Measurements from ENCODE around the gene TTC33.
"Not testable (repeated sequence)": the region's sequence is repeated elsewhere in the genome, so short reads cannot be mapped to it uniquely, and the experiment has no call there.

Gene TTC33, protein sequence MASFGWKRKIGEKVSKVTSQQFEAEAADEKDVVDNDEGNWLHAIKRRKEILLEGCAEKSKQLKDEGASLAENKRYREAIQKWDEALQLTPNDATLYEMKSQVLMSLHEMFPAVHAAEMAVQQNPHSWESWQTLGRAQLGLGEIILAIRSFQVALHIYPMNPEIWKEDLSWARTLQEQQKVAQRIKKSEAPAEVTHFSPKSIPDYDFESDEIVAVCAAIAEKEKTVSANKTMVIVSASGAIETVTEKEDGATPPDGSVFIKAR

DNA sequence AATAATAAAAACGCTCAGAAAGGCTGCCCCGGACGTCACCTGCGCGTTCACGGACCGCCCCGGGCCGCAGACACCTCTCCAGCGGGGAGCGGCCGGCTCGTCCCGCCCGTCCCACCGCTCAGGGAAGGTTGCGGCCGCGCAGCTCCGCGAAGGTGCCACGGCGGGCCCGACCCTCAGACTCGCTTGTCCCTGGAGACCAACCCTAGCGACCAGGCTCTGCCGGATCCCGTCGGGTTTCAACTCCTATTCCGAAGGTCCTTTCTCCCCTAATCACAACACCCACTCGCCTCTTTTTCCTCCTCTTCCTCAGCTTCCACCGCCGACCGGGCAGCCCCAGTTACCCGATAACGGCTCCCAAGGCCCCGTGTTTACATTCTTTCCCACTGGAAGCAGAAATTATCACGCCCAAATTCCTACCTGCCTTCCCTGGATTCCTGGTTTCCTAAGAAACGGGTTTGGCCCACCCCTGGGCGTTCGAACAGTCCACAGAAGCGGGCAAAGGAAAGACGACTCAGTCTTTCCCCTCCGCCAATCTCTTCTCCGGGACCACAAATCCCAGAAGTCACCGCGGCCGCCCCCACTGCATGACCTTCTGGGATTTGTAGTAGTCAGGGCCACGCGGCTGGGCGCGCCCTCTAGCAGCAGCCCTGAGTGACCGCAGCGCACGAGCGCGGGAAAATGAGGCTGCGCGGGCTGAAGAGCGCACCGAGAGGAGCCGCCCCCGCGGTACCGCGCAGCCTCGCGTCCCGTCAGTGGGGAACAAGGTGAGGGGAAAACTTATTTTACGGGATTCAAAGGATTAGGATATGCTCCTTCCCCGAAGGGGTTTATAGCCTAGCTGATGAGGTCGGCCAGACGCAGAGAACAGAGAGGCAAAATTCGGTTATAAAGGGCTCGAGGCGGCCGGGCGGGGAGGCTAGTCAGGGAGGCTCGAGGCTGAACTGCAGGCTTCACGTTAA lies at the start of gene TTC33:
TSS of gene TTC33 (minus strand) at position 555 of the 959 bp plus-strand sequence. CDS start 8,943 bp downstream, outside the sequence.
- DNase-seq (ENCODE audit: low read depth in 2 of 2, low spot score in 1 of 2) = peak; percentile 88 to 92

- no peak for DNase-seq (ENCODE audit: low read depth in 2 of 2, low spot score in 1 of 2)
These were observed 46.2 kb upstream of the TTC33 start for GRCh38 chr5:40801771-40802562.

DNA sequence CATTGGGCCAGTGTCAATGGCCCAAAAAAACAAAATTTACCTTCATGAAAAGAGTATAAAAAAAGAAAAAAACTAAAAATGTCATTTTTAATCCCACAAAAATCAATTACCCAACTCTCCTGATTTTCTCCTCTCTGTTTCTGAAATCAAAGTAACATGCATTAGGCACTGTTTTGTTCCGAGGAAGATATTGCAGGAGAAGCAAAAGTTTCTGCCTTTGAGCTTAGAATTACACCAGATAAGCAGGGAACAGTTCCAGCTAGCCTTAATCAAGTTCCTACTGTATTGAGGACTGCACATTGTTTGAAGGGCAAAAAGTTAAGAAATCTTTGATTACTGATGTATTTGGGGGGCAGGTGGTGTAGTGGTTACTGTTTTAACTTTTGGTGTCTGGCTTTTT lies 43.5 kb upstream of the TTC33 start:
- no peak for DNase-seq (ENCODE audit: low read depth in 2 of 2, low spot score in 1 of 2)

DNA sequence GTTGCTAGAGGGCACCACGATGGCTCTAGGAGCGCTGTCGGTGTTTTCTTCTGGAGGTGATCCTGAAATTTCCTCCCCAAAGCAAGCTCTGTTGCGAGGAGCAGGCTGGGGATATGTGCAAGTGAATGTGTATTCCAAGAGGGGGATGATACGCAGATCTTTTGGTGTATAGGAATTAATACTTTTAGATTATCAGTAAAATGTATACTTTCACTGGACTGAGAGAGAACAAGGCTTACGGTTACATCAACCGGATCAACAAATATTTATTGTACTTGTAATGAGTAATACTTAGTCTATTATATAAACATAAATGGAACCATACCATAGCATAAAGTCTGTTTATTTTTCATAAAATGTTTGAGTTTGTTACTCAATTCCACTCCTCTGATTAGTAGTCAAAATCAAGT lies 43.0 kb upstream of the TTC33 start:
- DNase-seq (ENCODE audit: low read depth in 2 of 2, low spot score in 1 of 2) = no peak

GRCh38 chr5:40798012-40798800 lies 42.4 kb upstream of the TTC33 start, which contains the start of gene PRKAA1:
Gene PRKAA1, minus strand, starts transcription at chr5:40798374. Its CDS starts 185 bp downstream, at chr5:40798189.
- peak; percentile 67 to 80 for DNase-seq (ENCODE audit: low read depth in 2 of 2, low spot score in 1 of 2)

- DNase-seq (ENCODE audit: low read depth in 2 of 2, low spot score in 1 of 2) = peak; percentile 30 to 61
These were observed 41.7 kb upstream of the TTC33 start for GRCh38 chr5:40797273-40798011.

GRCh38 chr5:40796487-40796889 lies 40.7 kb upstream of the TTC33 start:
- DNase-seq (ENCODE audit: low read depth in 2 of 2, low spot score in 1 of 2) = no peak

- DNase-seq (ENCODE audit: low read depth in 2 of 2, low spot score in 1 of 2) = not testable (repeated sequence)
These were observed 39.1 kb upstream of the TTC33 start for GRCh38 chr5:40794877-40795276.

- DNase-seq (ENCODE audit: low read depth in 2 of 2, low spot score in 1 of 2) = not testable (repeated sequence)
These were observed 38.6 kb upstream of the TTC33 start for GRCh38 chr5:40794340-40794739.

DNA sequence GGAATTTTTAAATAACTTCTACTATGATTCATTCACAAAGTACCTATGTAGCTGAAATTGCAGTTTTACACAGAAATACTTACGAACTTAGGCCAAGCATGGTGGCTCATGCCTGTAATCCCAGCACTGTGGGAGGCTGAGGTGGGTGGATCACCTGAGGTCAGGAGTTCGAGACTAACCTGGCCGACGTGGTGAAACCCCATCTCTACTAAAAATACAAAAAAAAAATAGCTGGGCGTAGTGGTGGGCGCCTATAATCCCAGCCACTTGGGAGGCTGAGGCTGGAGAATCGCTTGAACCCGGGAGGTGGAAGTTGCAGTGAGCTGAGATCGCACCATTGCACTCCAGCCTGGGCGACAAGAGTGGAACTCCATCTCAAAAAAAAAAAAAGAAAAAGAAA lies 36.9 kb upstream of the TTC33 start:
- DNase-seq (ENCODE audit: low read depth in 2 of 2, low spot score in 1 of 2) = not testable (repeated sequence)

DNA sequence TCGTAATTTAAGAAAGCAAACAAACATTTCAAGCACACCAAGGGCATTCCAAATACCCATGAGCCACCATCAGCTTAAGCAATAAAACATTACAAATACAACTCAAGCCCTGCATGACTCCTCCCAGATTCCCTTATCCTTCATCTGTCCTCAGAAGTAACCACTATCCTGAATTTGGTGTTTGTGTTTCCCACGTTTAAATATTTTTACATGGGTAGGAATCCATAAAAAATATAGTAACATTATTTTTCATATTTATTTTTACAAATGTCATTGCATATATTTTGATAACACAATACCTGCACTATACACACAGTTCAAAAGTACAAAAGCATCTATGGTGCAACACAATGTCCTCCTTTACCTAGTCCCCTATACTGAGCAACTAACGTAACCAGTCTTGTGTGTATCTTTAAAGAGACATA lies 36.0 kb upstream of the TTC33 start:
- no peak for DNase-seq (ENCODE audit: low read depth in 2 of 2, low spot score in 1 of 2)

DNA sequence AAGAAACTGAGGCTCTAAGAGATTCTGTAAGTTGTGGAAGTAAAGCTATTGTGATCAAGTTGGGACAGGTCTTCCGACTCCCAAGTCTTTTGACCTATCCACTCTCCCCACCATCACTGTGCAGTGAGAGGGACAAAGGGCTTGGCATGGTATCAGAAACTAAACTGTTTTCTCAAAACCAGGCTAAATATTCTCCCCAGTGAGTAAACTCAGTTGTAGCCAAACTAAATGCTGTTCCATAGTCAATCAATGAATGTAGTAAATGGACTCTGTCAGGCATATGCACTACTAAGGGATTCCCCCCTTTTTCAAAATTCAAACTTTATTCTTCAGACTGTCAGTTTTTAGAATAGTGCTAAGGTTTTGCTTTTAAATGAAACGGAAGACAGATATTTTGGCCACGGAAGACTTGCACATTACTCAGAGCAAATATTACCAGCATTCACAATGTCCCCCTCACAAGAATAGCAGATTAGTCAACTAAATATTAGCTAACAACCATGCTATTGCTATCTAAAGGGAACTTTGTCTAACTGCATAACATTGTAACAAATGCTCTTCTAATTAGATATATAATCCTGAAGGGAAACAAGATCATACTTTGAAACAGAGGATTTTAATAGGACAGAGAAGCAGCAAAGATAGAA lies 35.3 kb upstream of the TTC33 start:
- no peak for DNase-seq (ENCODE audit: low read depth in 2 of 2, low spot score in 1 of 2)

- not testable (repeated sequence) for DNase-seq (ENCODE audit: low read depth in 2 of 2, low spot score in 1 of 2)
These were observed 33.2 kb upstream of the TTC33 start for GRCh38 chr5:40788941-40789340.

GRCh38 chr5:40787986-40788385 lies 32.2 kb upstream of the TTC33 start:
- no peak for DNase-seq (ENCODE audit: low read depth in 2 of 2, low spot score in 1 of 2)

GRCh38 chr5:40786664-40787063 lies 30.9 kb upstream of the TTC33 start:
- not testable (repeated sequence) for DNase-seq (ENCODE audit: low read depth in 2 of 2, low spot score in 1 of 2)

DNA sequence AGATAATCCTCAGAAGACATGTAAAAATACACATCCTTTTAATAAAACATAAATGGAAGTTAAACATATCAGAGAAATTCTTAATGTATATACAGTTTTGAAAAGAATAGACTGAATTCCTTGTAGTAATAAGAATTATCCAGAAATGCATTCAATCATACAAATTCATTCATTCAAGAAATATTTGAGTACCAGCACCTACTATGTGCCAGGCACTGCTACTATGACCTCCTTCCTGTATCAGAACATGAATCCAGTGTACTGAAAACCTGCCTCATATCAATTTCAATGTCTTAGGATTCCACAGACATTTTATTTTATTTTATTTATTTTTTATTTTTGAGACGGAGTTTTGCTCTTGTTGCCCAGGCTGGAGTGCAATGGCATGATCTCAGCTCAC lies 29.2 kb upstream of the TTC33 start:
- no peak for DNase-seq (ENCODE audit: low read depth in 2 of 2, low spot score in 1 of 2)

- no peak for DNase-seq (ENCODE audit: low read depth in 2 of 2, low spot score in 1 of 2)
These were observed 28.4 kb upstream of the TTC33 start for GRCh38 chr5:40784027-40784653.

- DNase-seq (ENCODE audit: low read depth in 2 of 2, low spot score in 1 of 2) = no peak
These were observed 26.2 kb upstream of the TTC33 start for GRCh38 chr5:40781843-40782409.
